Astrocyte of the spinal cord (primary cell): ENCODE data around the gene NGF.
A peak's percentile ranks its signal among the peaks of the same experiment; 100 is the strongest.

Source experiments
- DNase-seq: peaks from one replicate; pipeline ENCODE4 v3.0.0; 2011; ENCODE audit warnings: low read depth, low spot score
- H3K4me3 ChIP-seq: 2 replicates; pipeline ENCODE4 v1.5.1; 2011; ENCODE audit warnings: low read depth, mild to moderate bottlenecking, low read length, moderate library complexity
- CTCF ChIP-seq: IDR thresholded peaks from 2 replicates; pipeline ENCODE4 v1.5.1; 2012; ENCODE audit warnings: low read depth, mild to moderate bottlenecking, low read length, inconsistent platforms
- in situ Hi-C: cut with HindIII; loops from 2 replicates; pipeline ENCODE4 v1.10.0; 2017; ENCODE audit warnings: low sequenced_read_pairs

NGF gene

GRCh38 chr1:115251340-115251748 lies 86.7 kb downstream of the NGF start:
- TF ChIP-seq CTCF, result no peak
- DNase-seq, result peak; percentile 63
- in situ Hi-C loops, result no loop called here
- no peak overlapping the region for H3K4me3 ChIP-seq

GRCh38 chr1:115246526-115246925 lies 91.5 kb downstream of the NGF start:
- no peak for TF ChIP-seq CTCF
- in situ Hi-C loops, result no loop called here
- no peak overlapping the region for H3K4me3 ChIP-seq
- DNase-seq, result peak; percentile 44

- in situ Hi-C loops, result no loop called here
- DNase-seq, result no peak
- no peak for TF ChIP-seq CTCF
- H3K4me3 ChIP-seq, result no peak overlapping the region
These were observed 92.8 kb downstream of the NGF start for GRCh38 chr1:115245227-115245626.

GRCh38 chr1:115242543-115242942 lies 95.5 kb downstream of the NGF start:
- no peak for DNase-seq
- TF ChIP-seq CTCF, result no peak
- in situ Hi-C loops, result no loop called here
- no peak overlapping the region for H3K4me3 ChIP-seq

- DNase-seq, result no peak
- no peak overlapping the region for H3K4me3 ChIP-seq
- in situ Hi-C loops, result no loop called here
- no peak for TF ChIP-seq CTCF
These were observed 96.7 kb downstream of the NGF start for GRCh38 chr1:115241309-115241708.

- no peak for TF ChIP-seq CTCF
- no peak for DNase-seq
- in situ Hi-C loops, result no loop called here
- H3K4me3 ChIP-seq, result no peak overlapping the region
These were observed 97.8 kb downstream of the NGF start for GRCh38 chr1:115240297-115240696.

- TF ChIP-seq CTCF, result no peak
- in situ Hi-C loops, result no loop called here
- no peak overlapping the region for H3K4me3 ChIP-seq
- peak; percentile 57 for DNase-seq
These were observed 98.6 kb downstream of the NGF start for GRCh38 chr1:115239426-115239825.
